UCSD-AML1 (cell line): ENCODE data around the gene CCL16.
"Not testable (repeated sequence)": the region's sequence is repeated elsewhere in the genome, so short reads cannot be mapped to it uniquely, and the experiment has no call there.

Experiments used
- DNase-seq: peaks from one replicate; lab custom pipeline; 2025; ENCODE audit not compliant: unreplicated experiment; lab: John Stamatoyannopoulos, UW

Gene CCL16

DNA sequence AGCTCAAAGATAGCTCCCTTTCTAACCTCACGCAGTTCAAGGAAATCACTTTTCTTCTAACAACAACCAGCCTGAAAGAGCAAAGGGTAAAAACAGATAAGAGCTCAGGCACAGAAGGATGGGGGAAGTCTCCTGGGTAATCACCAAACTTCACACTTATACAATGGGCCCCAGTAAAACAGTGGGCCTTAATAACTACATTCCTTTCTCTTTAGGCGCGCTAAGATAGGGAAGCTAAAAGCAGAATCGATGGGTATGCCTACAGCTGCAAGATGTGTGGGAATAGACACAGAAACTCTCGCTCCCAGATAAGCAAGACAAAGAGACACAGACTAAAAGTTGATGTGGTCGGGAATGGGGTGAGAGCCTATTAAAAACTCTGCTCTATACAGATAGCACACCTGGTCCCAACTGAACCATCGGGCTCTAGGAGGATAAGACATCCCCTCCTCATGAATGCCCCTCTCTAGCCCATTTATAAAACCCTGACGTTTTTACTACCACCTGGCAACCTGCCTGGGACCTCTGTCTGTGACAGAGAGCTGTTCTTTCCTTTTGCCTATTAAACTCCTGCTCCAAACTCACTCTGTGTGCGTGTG is 38.6 kb downstream of the CCL16 start:
- DNase-seq, result no peak

DNA sequence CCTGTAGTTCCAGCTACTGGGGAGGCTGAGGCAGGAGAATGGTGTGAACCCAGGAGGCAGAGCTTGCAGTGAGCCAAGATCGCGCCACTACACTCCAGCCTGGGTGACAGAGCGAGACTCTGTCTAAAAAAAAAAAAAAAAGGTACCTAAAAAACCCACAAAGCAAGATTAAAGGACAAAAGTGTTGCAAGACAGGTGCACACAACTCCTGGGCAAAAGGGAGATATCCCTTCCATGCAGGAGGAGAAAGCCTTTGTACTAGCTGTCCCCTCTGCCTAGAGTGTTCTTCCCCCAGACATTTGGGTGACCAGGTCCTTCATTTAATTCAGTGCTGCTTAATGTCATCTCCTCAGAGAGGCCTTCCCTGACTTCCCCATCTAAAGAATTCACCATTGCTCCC is 42.8 kb downstream of the CCL16 start:
- DNase-seq, result not testable (repeated sequence)

GRCh38 chr17:35936063-35936462 is 45.2 kb downstream of the CCL16 start:
- DNase-seq, result no peak

GRCh38 chr17:35934760-35935159 is 46.5 kb downstream of the CCL16 start:
- no peak for DNase-seq

- no peak for DNase-seq
Observed at GRCh38 chr17:35932586-35932985, 48.7 kb downstream of the CCL16 start.

DNA sequence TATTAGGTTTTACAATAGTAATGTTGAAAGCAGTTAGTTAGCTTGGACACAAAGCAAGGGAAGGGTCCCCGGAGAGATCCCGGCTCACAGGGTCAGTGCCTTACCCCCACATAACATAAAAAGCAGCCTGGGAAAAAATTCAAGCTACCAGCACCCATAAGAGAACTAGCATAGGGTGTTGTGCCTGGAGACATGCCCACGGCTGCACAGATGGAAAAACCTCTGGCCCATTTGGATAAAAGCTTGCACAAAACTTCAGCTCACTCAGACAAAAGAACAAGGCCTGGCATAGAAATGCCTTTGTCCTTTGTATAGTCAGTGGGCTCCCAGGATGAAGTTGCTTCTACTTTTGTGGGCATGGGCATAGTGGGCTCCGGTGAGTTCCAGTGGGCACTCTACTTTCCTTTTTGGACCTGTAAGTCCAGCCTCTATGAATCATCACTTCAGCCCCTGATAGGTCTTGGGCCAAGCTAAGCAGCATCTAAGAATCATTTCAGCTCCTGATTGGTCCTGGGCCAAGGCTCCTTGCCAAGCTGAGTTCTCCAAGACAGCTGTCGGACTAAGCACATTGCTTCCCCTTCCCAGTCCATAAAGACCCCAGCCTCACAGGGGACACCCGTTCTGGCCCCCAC is 49.4 kb downstream of the CCL16 start:
- DNase-seq, result no peak

GRCh38 chr17:35930211-35931065 is 50.9 kb downstream of the CCL16 start, which contains the start of gene RDM1:
RDM1 (minus strand) TSS chr17:35930773; CDS start chr17:35930727, 46 bp downstream.
- peak; percentile 77 for DNase-seq

- DNase-seq, result no peak
Observed at GRCh38 chr17:35927714-35928113, 53.6 kb downstream of the CCL16 start.
